Thoracic aorta (tissue), 2 donors: Measurements from ENCODE around the gene GALM. TPM values are rescaled to one million over a fixed set of nuclear protein-coding genes. Genes with fewer than 3 reads are reported as not detected.
A peak's percentile ranks its signal among the peaks of the same experiment; 100 is the strongest.
"Not testable (repeated sequence)": the region's sequence is repeated elsewhere in the genome, so short reads cannot be mapped to it uniquely, and the experiment has no call there.

Source experiments
- ATAC-seq: fragments of 150-250 bp; one replicate; pipeline ENCODE4 v1.8.0; 2017; ENCODE audit warnings: low read depth; ENCODE audit not compliant: insufficient number of reproducible peaks, low FRiP score
- DNase-seq: peaks from one replicate; pipeline ENCODE4 v3.0.0-alpha.2; 2020; ENCODE audit warnings: low spot score
- H3K27ac ChIP-seq, 2 donors: fragments of 200-600 bp; sonication (generic); 1 replicate in 1 of 2; 2 replicates in 1 of 2; pipeline ENCODE4 v1.5.1; 2016; ENCODE audit warnings: mild to moderate bottlenecking in 2 of 2, moderate library complexity in 2 of 2
- H3K27me3 ChIP-seq: fragments of 200-600 bp; sonication (generic); replicated peaks from 2 replicates; pipeline ENCODE4 v1.6.0; 2016; ENCODE audit warnings: mild to moderate bottlenecking; ENCODE audit not compliant: insufficient read depth
- H3K36me3 ChIP-seq: fragments of 200-600 bp; sonication (generic); one replicate; pipeline ENCODE4 v1.5.1; 2016
- H3K4me1 ChIP-seq, 2 donors: fragments of 200-600 bp; sonication (generic); 1 replicate in 1 of 2; 2 replicates in 1 of 2; pipeline versions ENCODE4 v1.5.1 to v1.6.0; 2016; ENCODE audit warnings: low read depth in 2 of 2, mild to moderate bottlenecking in 1 of 2; ENCODE audit not compliant: control insufficient read depth in 1 of 2
- H3K4me3 ChIP-seq: fragments of 200-600 bp; sonication (generic); 2 replicates; pipeline ENCODE4 v1.5.1; 2016; ENCODE audit warnings: mild to moderate bottlenecking
- H3K9me3 ChIP-seq: fragments of 200-600 bp; sonication (generic); 2 replicates; pipeline ENCODE4 v1.5.1; 2016
- total RNA-seq, 2 donors: library from RNA; depleted of rRNA; stranded (reverse); fragments of >200 nt; gene quantifications; one replicate each; pipeline versions ENCODE4 v1.1.0 to v1.2.3, GENCODE V29; 2016
- TF ChIP-seq, protein P1 (sequence below): fragments of 200-600 bp; sonication (generic); IDR thresholded peaks from one replicate; pipeline ENCODE4 v1.5.1; 2019; ENCODE audit warnings: antibody characterized with exemption

GALM gene
- total RNA-seq, 2 donors from 2014 or later, result 19.5 to 25.1 TPM

GRCh38 chr2:38713338-38713737 lies 47.4 kb downstream of the GALM start:
- no peaks in the 10 kb centered on the region for H3K4me1 ChIP-seq
- no peaks in the 10 kb centered on the region for H3K27me3 ChIP-seq
- H3K9me3 ChIP-seq, result no peaks in the 10 kb centered on the region
- H3K27ac ChIP-seq, result no peak overlapping the region
- peaks cover 5% of the 10 kb centered on the region for H3K36me3 ChIP-seq
- no peak for ATAC-seq
- TF ChIP-seq, protein P1, sequence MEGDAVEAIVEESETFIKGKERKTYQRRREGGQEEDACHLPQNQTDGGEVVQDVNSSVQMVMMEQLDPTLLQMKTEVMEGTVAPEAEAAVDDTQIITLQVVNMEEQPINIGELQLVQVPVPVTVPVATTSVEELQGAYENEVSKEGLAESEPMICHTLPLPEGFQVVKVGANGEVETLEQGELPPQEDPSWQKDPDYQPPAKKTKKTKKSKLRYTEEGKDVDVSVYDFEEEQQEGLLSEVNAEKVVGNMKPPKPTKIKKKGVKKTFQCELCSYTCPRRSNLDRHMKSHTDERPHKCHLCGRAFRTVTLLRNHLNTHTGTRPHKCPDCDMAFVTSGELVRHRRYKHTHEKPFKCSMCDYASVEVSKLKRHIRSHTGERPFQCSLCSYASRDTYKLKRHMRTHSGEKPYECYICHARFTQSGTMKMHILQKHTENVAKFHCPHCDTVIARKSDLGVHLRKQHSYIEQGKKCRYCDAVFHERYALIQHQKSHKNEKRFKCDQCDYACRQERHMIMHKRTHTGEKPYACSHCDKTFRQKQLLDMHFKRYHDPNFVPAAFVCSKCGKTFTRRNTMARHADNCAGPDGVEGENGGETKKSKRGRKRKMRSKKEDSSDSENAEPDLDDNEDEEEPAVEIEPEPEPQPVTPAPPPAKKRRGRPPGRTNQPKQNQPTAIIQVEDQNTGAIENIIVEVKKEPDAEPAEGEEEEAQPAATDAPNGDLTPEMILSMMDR, result no peak
- no peak for DNase-seq
- H3K4me3 ChIP-seq, result no peak overlapping the region

DNA sequence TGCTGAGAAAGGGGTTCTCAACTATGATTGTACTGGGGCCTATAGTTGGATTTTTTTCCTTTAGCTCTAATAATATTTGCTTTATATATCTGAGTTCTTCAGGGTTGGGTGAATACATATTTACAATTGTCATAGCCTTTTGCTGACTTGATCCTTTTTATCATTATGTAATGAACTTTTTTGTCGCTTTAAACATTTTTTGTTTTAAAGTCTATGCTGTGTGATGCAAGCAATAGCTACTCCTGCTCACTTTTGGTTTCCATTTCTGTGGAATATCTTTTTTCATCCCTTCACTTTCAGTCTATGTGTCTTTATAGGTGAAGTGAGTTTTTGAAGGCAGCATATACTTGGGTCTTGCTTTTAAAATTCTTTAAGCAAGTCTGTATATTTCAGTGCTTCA lies 49.0 kb downstream of the GALM start:
- not testable (repeated sequence) for H3K27ac ChIP-seq, H3K9me3 ChIP-seq, H3K4me3 ChIP-seq, H3K36me3 ChIP-seq, ATAC-seq, H3K27me3 ChIP-seq, H3K4me1 ChIP-seq, DNase-seq

GRCh38 chr2:38716185-38716584 lies 50.3 kb downstream of the GALM start:
- Histone ChIP-seq H3K4me1 (peaks cover 15 to 17% of the 10 kb centered on the region in 2 donors), H3K36me3 (peaks cover 5% of the 10 kb centered on the region), H3K9me3 (no peaks in the 10 kb centered on the region), H3K27me3 (no peaks in the 10 kb centered on the region), H3K4me3 (no peak overlapping the region), H3K27ac (no peak overlapping the region)
- ATAC-seq (no peak), DNase-seq (no peak)
- TF ChIP-seq, protein P1, result no peak

DNA sequence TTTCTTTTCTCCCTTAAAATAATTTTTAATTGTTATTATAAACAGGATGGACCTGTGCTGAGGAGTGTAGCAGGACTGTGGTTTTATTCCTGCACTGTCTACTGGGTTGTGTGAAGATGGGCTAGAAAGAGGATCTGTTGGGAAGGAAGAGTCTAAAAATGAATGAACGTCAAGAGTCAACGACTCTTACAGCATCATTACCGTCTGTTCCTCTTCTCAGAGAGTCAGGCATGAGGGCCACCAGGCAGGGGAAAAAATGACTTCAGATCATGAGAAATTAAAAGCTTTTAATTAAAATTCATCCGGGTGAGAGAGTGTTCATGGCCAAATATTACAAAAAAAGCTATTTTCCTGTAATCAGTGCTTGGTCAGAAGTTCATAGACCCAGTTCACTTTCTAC lies 52.7 kb downstream of the GALM start:
- Histone ChIP-seq H3K27me3 (no peaks in the 10 kb centered on the region), H3K9me3 (no peaks in the 10 kb centered on the region), H3K36me3 (peaks cover 5% of the 10 kb centered on the region), H3K4me1 (peaks cover 15 to 33% of the 10 kb centered on the region in 2 donors), H3K4me3 (no peak overlapping the region), H3K27ac (no peak overlapping the region)
- ATAC-seq, result no peak
- TF ChIP-seq, protein P1, result no peak
- DNase-seq, result no peak

GRCh38 chr2:38719706-38720105 lies 53.8 kb downstream of the GALM start:
- DNase-seq (no peak), ATAC-seq (no peak)
- Histone ChIP-seq H3K36me3 (peaks cover 5% of the 10 kb centered on the region), H3K4me3 (no peak overlapping the region), H3K27me3 (no peaks in the 10 kb centered on the region), H3K9me3 (no peaks in the 10 kb centered on the region), H3K27ac (peak overlapping the region; percentile 31 to 46), H3K4me1 (peaks cover 15 to 36% of the 10 kb centered on the region in 2 donors)
- TF ChIP-seq, protein P1, result no peak

- peak overlapping the region; percentile 31 to 46 for H3K27ac ChIP-seq
- peaks cover 15 to 36% of the 10 kb centered on the region in 2 donors for H3K4me1 ChIP-seq
- TF ChIP-seq, protein P1, result no peak
- peak; percentile 63 for ATAC-seq
- peak; percentile 41 for DNase-seq
- H3K9me3 ChIP-seq, result no peaks in the 10 kb centered on the region
- H3K4me3 ChIP-seq, result no peak overlapping the region
- no peaks in the 10 kb centered on the region for H3K27me3 ChIP-seq
- peaks cover 5% of the 10 kb centered on the region for H3K36me3 ChIP-seq
Measured at GRCh38 chr2:38720613-38721241, 54.8 kb downstream of the GALM start.
